HEK293 (cell line): ENCODE results near the gene TTLL9.

Experiments
- CTCF ChIA-PET: fragments of 350-600 bp; formaldehyde crosslinking; extraction: SDS; loops from one replicate; lab custom pipeline; 2021; ENCODE audit warnings: antibody characterized with exemption; lab: Yijun Ruan, JAX
- POLR2A ChIA-PET: fragments of 300-600 bp; formaldehyde crosslinking; extraction: SDS; loops from one replicate; lab custom pipeline; 2020; ENCODE audit warnings: antibody characterized with exemption, inconsistent platforms; lab: Yijun Ruan, JAX
- H3K27ac ChIP-seq: fragments of 200-500 bp; sonication (Bioruptor generic); 2 replicates; pipeline ENCODE4 v1.5.1; 2014; ENCODE audit warnings: low read depth, low read length, control low read depth, inconsistent platforms; ENCODE audit errors: extremely low read depth
- H3K36me3 ChIP-seq, 2 experiments: fragments of 200-500 bp in 1 of 2; sonication (Bioruptor generic) in 1 of 2; 1 replicate in 1 of 2; 2 replicates in 1 of 2; pipeline ENCODE4 v1.5.1; 2014 to 2017; ENCODE audit warnings: inconsistent platforms in 2 of 2, low read length in 2 of 2; ENCODE audit not compliant: control insufficient read depth in 2 of 2, insufficient read depth in 1 of 2
- H3K4me1 ChIP-seq: fragments of 200-500 bp; sonication (Bioruptor generic); 2 replicates; pipeline ENCODE4 v1.5.1; 2014; ENCODE audit warnings: mild to moderate bottlenecking, low read length, inconsistent platforms; ENCODE audit not compliant: control insufficient read depth, insufficient read depth
- H3K4me3 ChIP-seq: 2 replicates; pipeline ENCODE4 v1.5.1; 2011; ENCODE audit warnings: low read depth, mild to moderate bottlenecking, control low read depth, low read length, moderate library complexity
- H3K9me3 ChIP-seq: fragments of 200-500 bp; sonication (Bioruptor generic); 2 replicates; pipeline ENCODE4 v1.5.1; 2014; ENCODE audit warnings: low read depth, low read length, inconsistent platforms; ENCODE audit not compliant: control insufficient read depth, insufficient read depth
- GFI1B ChIP-seq: fragments of 450-650 bp; formaldehyde crosslinking; IDR thresholded peaks from 2 replicates; pipeline ENCODE4 v1.5.1; 2016; ENCODE audit warnings: missing biosample characterization, missing genetic modification characterization
- GLIS1 ChIP-seq: fragments of 450-650 bp; formaldehyde crosslinking; IDR thresholded peaks from 2 replicates; pipeline ENCODE4 v1.5.1; 2016; ENCODE audit warnings: missing biosample characterization, missing genetic modification characterization
- INSM2 ChIP-seq: fragments of 450-650 bp; formaldehyde crosslinking; IDR thresholded peaks from 2 replicates; pipeline ENCODE4 v1.5.1; 2016; ENCODE audit warnings: missing biosample characterization, missing genetic modification characterization
- KLF16 ChIP-seq: fragments of 450-650 bp; formaldehyde crosslinking; IDR thresholded peaks from 2 replicates; pipeline ENCODE4 v1.5.1; 2017; ENCODE audit warnings: missing biosample characterization, missing genetic modification characterization
- KLF17 ChIP-seq: fragments of 450-650 bp; formaldehyde crosslinking; IDR thresholded peaks from 2 replicates; pipeline ENCODE4 v1.5.1; 2016; ENCODE audit warnings: missing biosample characterization, missing genetic modification characterization
- KLF7 ChIP-seq: fragments of 450-650 bp; formaldehyde crosslinking; IDR thresholded peaks from 2 replicates; pipeline ENCODE4 v1.5.1; 2016; ENCODE audit warnings: missing biosample characterization, missing genetic modification characterization, borderline replicate concordance
- SETDB1 ChIP-seq: IDR thresholded peaks from one replicate; pipeline ENCODE4 v1.6.1; 2017; ENCODE audit warnings: mild to moderate bottlenecking, low read length, moderate library complexity, mixed read lengths; ENCODE audit not compliant: insufficient read length
- YY1 ChIP-seq: fragments of 450-650 bp; formaldehyde crosslinking; IDR thresholded peaks from 2 replicates; pipeline ENCODE4 v1.5.1; 2018; ENCODE audit warnings: missing biosample characterization, missing genetic modification characterization
- YY2 ChIP-seq: fragments of 450-650 bp; formaldehyde crosslinking; IDR thresholded peaks from 2 replicates; pipeline ENCODE4 v1.5.1; 2016; ENCODE audit warnings: missing biosample characterization, missing genetic modification characterization
- ZBTB11 ChIP-seq: fragments of 450-650 bp; formaldehyde crosslinking; conservative IDR thresholded peaks from 2 replicates; pipeline ENCODE4 v1.5.1; 2016; ENCODE audit warnings: low read depth, missing biosample characterization, missing genetic modification characterization
- ZBTB17 ChIP-seq: fragments of 450-650 bp; formaldehyde crosslinking; IDR thresholded peaks from 2 replicates; pipeline ENCODE4 v1.5.1; 2016; ENCODE audit warnings: missing biosample characterization, missing genetic modification characterization
- ZBTB44 ChIP-seq: fragments of 450-650 bp; IDR thresholded peaks from 2 replicates; pipeline ENCODE4 v1.5.1; 2018; ENCODE audit warnings: missing biosample characterization, mild to moderate bottlenecking, missing genetic modification characterization
- ZBTB48 ChIP-seq: fragments of 450-650 bp; formaldehyde crosslinking; IDR thresholded peaks from 2 replicates; pipeline ENCODE4 v1.5.1; 2016; ENCODE audit warnings: missing biosample characterization, missing genetic modification characterization
- ZEB2 ChIP-seq: fragments of 450-650 bp; formaldehyde crosslinking; IDR thresholded peaks from 2 replicates; pipeline ENCODE4 v1.5.1; 2016; ENCODE audit warnings: missing biosample characterization, missing genetic modification characterization
- ZFP69B ChIP-seq: fragments of 450-650 bp; formaldehyde crosslinking; IDR thresholded peaks from 2 replicates; pipeline ENCODE4 v1.5.1; 2016; ENCODE audit warnings: missing biosample characterization, missing genetic modification characterization
- ZNF211 ChIP-seq: fragments of 450-650 bp; formaldehyde crosslinking; IDR thresholded peaks from 2 replicates; pipeline ENCODE4 v1.5.1; 2016; ENCODE audit warnings: low read depth, missing biosample characterization, missing genetic modification characterization
- ZNF23 ChIP-seq: fragments of 450-650 bp; formaldehyde crosslinking; IDR thresholded peaks from 2 replicates; pipeline ENCODE4 v1.5.1; 2016; ENCODE audit warnings: missing biosample characterization, missing genetic modification characterization, borderline replicate concordance
- ZNF292 ChIP-seq: fragments of 450-650 bp; formaldehyde crosslinking; IDR thresholded peaks from 2 replicates; pipeline ENCODE4 v1.5.1; 2016; ENCODE audit warnings: low read depth, missing biosample characterization, missing genetic modification characterization, borderline replicate concordance
- ZNF335 ChIP-seq: fragments of 450-650 bp; formaldehyde crosslinking; conservative IDR thresholded peaks from 2 replicates; pipeline ENCODE4 v1.5.1; 2016; ENCODE audit warnings: missing biosample characterization, missing genetic modification characterization
- ZNF362 ChIP-seq: fragments of 450-650 bp; formaldehyde crosslinking; IDR thresholded peaks from 2 replicates; pipeline ENCODE4 v1.5.1; 2016; ENCODE audit warnings: missing biosample characterization, missing genetic modification characterization
- ZNF596 ChIP-seq: fragments of 450-650 bp; IDR thresholded peaks from 2 replicates; pipeline ENCODE4 v1.5.0; 2018; ENCODE audit warnings: missing biosample characterization, mild to moderate bottlenecking, missing genetic modification characterization, moderate library complexity
- ZNF629 ChIP-seq: fragments of 450-650 bp; formaldehyde crosslinking; IDR thresholded peaks from 2 replicates; pipeline ENCODE4 v1.5.1; 2017; ENCODE audit warnings: missing biosample characterization, missing genetic modification characterization
- ZNF677 ChIP-seq: fragments of 450-650 bp; IDR thresholded peaks from 2 replicates; pipeline ENCODE4 v1.5.0; 2018; ENCODE audit warnings: missing biosample characterization, mild to moderate bottlenecking, missing genetic modification characterization, moderate library complexity
- ZNF692 ChIP-seq: fragments of 450-650 bp; formaldehyde crosslinking; IDR thresholded peaks from 2 replicates; pipeline ENCODE4 v1.5.1; 2016; ENCODE audit warnings: missing biosample characterization, missing genetic modification characterization
- ZNF792 ChIP-seq: fragments of 450-650 bp; formaldehyde crosslinking; IDR thresholded peaks from 2 replicates; pipeline ENCODE4 v1.5.1; 2016; ENCODE audit warnings: missing biosample characterization, missing genetic modification characterization

The TTLL9 gene

GRCh38 chr20:31860390-31861134 is 9.9 kb upstream of the TTLL9 start:
- no peak for TF ChIP-seq ZNF792 (tag by site-specific recombination)
- no peak for TF ChIP-seq ZNF23 (tag by site-specific recombination)
- TF ChIP-seq KLF16 (tag by site-specific recombination): no peak
- no peak for TF ChIP-seq ZBTB44
- no peak for TF ChIP-seq YY1
- TF ChIP-seq ZNF677: no peak
- TF ChIP-seq ZNF596: no peak
- no peak for TF ChIP-seq ZNF292 (tag by site-specific recombination)
- TF ChIP-seq KLF7 (tag by site-specific recombination): no peak
- TF ChIP-seq ZNF211: no peak
- no peak for TF ChIP-seq ZNF362 (tag by site-specific recombination)
- TF ChIP-seq ZNF629 (tag by site-specific recombination): no peak
- no peak for TF ChIP-seq SETDB1
- no peak for TF ChIP-seq YY2 (tag by site-specific recombination)
- no peak for TF ChIP-seq INSM2 (tag by site-specific recombination)
- no peak for TF ChIP-seq ZEB2
- Histone ChIP-seq H3K27ac (no peak overlapping the region), H3K4me1 (0 out of 2 replicates have a peak, but pooled peaks cover 2% of the 10 kb centered on the region), H3K4me3 (peak overlapping the region; percentile 38), H3K36me3 (no peaks in the 10 kb centered on the region), H3K9me3 (no peaks in the 10 kb centered on the region)
- ChIA-PET CTCF (interaction anchor here (0.6 to 5.2 kb wide), 5 partner anchors 7 to 91 kb away, joined by 3 to 26 read pairs (median 7); partner anchors contain the start of gene PDRG1), POLR2A (interaction anchor here (0.6 to 1.2 kb wide), 2 partner anchors 75 to 91 kb away, joined by 3 read pairs; partner anchors contain the start of gene PDRG1)

GRCh38 chr20:31861135-31861384 is 9.4 kb upstream of the TTLL9 start:
- Histone ChIP-seq H3K36me3 (no peaks in the 10 kb centered on the region), H3K4me1 (0 out of 2 replicates have a peak, but pooled peaks cover 2% of the 10 kb centered on the region), H3K4me3 (peak overlapping the region; percentile 38), H3K9me3 (no peaks in the 10 kb centered on the region), H3K27ac (no peak overlapping the region)
- ChIA-PET POLR2A (interaction anchor here (0.9 kb wide), 2 partner anchors 11 to 21 kb away, joined by 3 to 4 read pairs; no protein-coding TSS in a partner anchor), CTCF (interaction anchor here (3.5 to 5.2 kb wide), 2 partner anchors 8 to 91 kb away, joined by 16 to 26 read pairs; partner anchors contain the start of gene PDRG1)
- TF ChIP-seq GLIS1 (tag by site-specific recombination): peak; percentile 45; the same call in 1 of the 2 replicates
- peak; percentile 91 for TF ChIP-seq ZNF335 (tag by site-specific recombination)
- no peak for TF ChIP-seq ZBTB17 (tag by site-specific recombination)
- TF ChIP-seq ZBTB48 (tag by site-specific recombination): peak; percentile 40; the same call in 1 of the 2 replicates
- peak; percentile 70; the same call in 1 of the 2 replicates for TF ChIP-seq ZFP69B (tag by site-specific recombination)
- TF ChIP-seq KLF17 (tag by site-specific recombination): peak; percentile 73; the same call in 1 of the 2 replicates
- TF ChIP-seq ZBTB11 (tag by site-specific recombination): peak; percentile 58
- TF ChIP-seq GFI1B: no peak
- peak; percentile 92 for TF ChIP-seq ZNF692 (tag by site-specific recombination)
